ENCODE results near the gene MFSD6. TPM values are rescaled to one million over a fixed set of nuclear protein-coding genes. Genes with fewer than 3 reads are reported as not detected.

The MFSD6 gene
- polyA plus RNA-seq, 1 of the 3 experiments (the other 2 are of a cell fraction) = 15.1 TPM

- Histone ChIP-seq H4K20me1 (ENCODE audit: insufficient read depth) (no peaks in the 10 kb centered on the region), H2AFZ (ENCODE audit: low read depth) (no peak overlapping the region), H3K36me3 (replicated peaks in 1 of 2; ENCODE audit: control insufficient read depth in 1 of 2, insufficient read depth in 2 of 2, low read length in 1 of 2) (no peaks in the 10 kb centered on the region), H3K4me1 (ENCODE audit: control insufficient read depth in 1 of 2, insufficient read depth in 2 of 2, low read depth in 1 of 2, low read length in 1 of 2) (peaks cover 0 to 4% of the 10 kb centered on the region in 2 experiments; a peak in 1 of 4 replicates), H3F3A (replicated peaks; ENCODE audit: insufficient read depth) (no peaks in the 10 kb centered on the region), H3K27ac (ENCODE audit: low read depth in 2 of 2, low read length in 1 of 2) (no peak overlapping the region), H3K9me3 (no peaks in the 10 kb centered on the region), H3K4me3 (ENCODE audit: low read depth in 2 of 2, low read length in 1 of 2) (no peak overlapping the region), H3K79me2 (ENCODE audit: insufficient read depth) (no peaks in the 10 kb centered on the region), H3K27me3 (ENCODE audit: insufficient read depth) (no peaks in the 10 kb centered on the region), H3K4me2 (no peak overlapping the region), H3K9ac (no peak overlapping the region), H3K9me2 (no peaks in the 10 kb centered on the region)
- POLR2A ChIA-PET = no interaction called here
- CTCF ChIA-PET = interaction anchor here (0.6 to 1.1 kb wide), 2 partner anchors 354 to 437 kb away, joined by 3 read pairs; partner anchors contain the start of gene GLS
- 96% methylated on average over 4 of the region's 4 CpGs for WGBS (ENCODE audit: low lambda C conversion rate)
- no peak for TF ChIP-seq FOXM1 (IDR thresholded peaks at IDR 0.05; ENCODE audit: low read depth)
- TF ChIP-seq CHD2 (IDR thresholded peaks at IDR 0.05; ENCODE audit: low read length, partially characterized antibody) = no peak
- no peak for TF ChIP-seq SMC3 (IDR thresholded peaks at IDR 0.05; ENCODE audit: low read depth, low read length)
- no peak for TF ChIP-seq GABPA (IDR thresholded peaks at IDR 0.05; ENCODE audit: low read depth)
- no peak for TF ChIP-seq RFX5 (IDR thresholded peaks at IDR 0.05; ENCODE audit: low read length)
- TF ChIP-seq, protein P1, sequence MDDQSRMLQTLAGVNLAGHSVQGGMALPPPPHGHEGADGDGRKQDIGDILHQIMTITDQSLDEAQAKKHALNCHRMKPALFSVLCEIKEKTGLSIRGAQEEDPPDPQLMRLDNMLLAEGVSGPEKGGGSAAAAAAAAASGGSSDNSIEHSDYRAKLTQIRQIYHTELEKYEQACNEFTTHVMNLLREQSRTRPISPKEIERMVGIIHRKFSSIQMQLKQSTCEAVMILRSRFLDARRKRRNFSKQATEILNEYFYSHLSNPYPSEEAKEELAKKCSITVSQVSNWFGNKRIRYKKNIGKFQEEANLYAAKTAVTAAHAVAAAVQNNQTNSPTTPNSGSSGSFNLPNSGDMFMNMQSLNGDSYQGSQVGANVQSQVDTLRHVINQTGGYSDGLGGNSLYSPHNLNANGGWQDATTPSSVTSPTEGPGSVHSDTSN (IDR thresholded peaks at IDR 0.05) = no peak
- TF ChIP-seq NFIC (IDR thresholded peaks at IDR 0.05; ENCODE audit: borderline replicate concordance) = no peak
- TF ChIP-seq POLR2AphosphoS5 (IDR thresholded peaks at IDR 0.05; ENCODE audit: low read depth, low read length) = no peak
- TF ChIP-seq TEAD4 (IDR thresholded peaks at IDR 0.05; ENCODE audit: borderline replicate concordance, insufficient read depth) = no peak
- TF ChIP-seq MEF2A (IDR thresholded peaks at IDR 0.05; ENCODE audit: borderline replicate concordance, low read depth) = no peak
- TF ChIP-seq, protein P2, sequence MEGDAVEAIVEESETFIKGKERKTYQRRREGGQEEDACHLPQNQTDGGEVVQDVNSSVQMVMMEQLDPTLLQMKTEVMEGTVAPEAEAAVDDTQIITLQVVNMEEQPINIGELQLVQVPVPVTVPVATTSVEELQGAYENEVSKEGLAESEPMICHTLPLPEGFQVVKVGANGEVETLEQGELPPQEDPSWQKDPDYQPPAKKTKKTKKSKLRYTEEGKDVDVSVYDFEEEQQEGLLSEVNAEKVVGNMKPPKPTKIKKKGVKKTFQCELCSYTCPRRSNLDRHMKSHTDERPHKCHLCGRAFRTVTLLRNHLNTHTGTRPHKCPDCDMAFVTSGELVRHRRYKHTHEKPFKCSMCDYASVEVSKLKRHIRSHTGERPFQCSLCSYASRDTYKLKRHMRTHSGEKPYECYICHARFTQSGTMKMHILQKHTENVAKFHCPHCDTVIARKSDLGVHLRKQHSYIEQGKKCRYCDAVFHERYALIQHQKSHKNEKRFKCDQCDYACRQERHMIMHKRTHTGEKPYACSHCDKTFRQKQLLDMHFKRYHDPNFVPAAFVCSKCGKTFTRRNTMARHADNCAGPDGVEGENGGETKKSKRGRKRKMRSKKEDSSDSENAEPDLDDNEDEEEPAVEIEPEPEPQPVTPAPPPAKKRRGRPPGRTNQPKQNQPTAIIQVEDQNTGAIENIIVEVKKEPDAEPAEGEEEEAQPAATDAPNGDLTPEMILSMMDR (IDR thresholded peaks at IDR 0.05) = no peak
- no peak for TF ChIP-seq EZH2phosphoT487 (IDR thresholded peaks at IDR 0.05; ENCODE audit: borderline replicate concordance, low read depth)
- TF ChIP-seq YY1 (IDR thresholded peaks at IDR 0.05; ENCODE audit: low read depth) = no peak
- TF ChIP-seq NRF1 (IDR thresholded peaks at IDR 0.05; ENCODE audit: low read depth, low read length) = no peak
- TF ChIP-seq REST (IDR thresholded peaks at IDR 0.05; ENCODE audit: low read depth, low read length) = no peak
- TF ChIP-seq SIN3A (IDR thresholded peaks at IDR 0.05; ENCODE audit: borderline replicate concordance, low read depth, low read length) = no peak
- no peak for TF ChIP-seq JUND (IDR thresholded peaks at IDR 0.05)
- TF ChIP-seq, protein P3, sequence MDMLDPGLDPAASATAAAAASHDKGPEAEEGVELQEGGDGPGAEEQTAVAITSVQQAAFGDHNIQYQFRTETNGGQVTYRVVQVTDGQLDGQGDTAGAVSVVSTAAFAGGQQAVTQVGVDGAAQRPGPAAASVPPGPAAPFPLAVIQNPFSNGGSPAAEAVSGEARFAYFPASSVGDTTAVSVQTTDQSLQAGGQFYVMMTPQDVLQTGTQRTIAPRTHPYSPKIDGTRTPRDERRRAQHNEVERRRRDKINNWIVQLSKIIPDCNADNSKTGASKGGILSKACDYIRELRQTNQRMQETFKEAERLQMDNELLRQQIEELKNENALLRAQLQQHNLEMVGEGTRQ (IDR thresholded peaks at IDR 0.05; ENCODE audit: borderline replicate concordance, low read depth, low read length) = no peak
- no peak for TF ChIP-seq RCOR1 (IDR thresholded peaks at IDR 0.05; ENCODE audit: low read length)
- no peak for TF ChIP-seq GATA2 (CRISPR knock-in tag; IDR thresholded peaks at IDR 0.05)
- DNase-seq = no peak
These were observed 118.1 kb downstream of the MFSD6 start for GRCh38 chr2:190526105-190526750.
